Astrocyte (in vitro differentiated cells and primary cell): ENCODE data around the gene ARHGEF3. TPM values are rescaled to one million over a fixed set of nuclear protein-coding genes. Genes with fewer than 3 reads are reported as not detected.
"Not testable (repeated sequence)": the region's sequence is repeated elsewhere in the genome, so short reads cannot be mapped to it uniquely, and the experiment has no call there.

Experiments
- DNase-seq: peaks from one replicate; pipeline ENCODE4 v3.0.0-alpha.2; 2010; ENCODE audit warnings: low read depth
- FAIRE-seq: peaks from 2 replicates; lab custom pipeline; 2011; peaks lifted over from hg19 to GRCh38; lab: Jason Lieb, UNC
- H2AFZ ChIP-seq: 2 replicates; pipeline ENCODE4 v1.6.0; 2012; ENCODE audit warnings: low read depth, low read length, inconsistent platforms
- H3K27ac ChIP-seq: 2 replicates; pipeline ENCODE4 v1.5.1; 2011; ENCODE audit warnings: low read depth, low read length, inconsistent platforms
- H3K27me3 ChIP-seq: 2 replicates; pipeline ENCODE4 v1.6.0; 2011; ENCODE audit warnings: low read length, inconsistent platforms; ENCODE audit not compliant: insufficient read depth
- H3K36me3 ChIP-seq: 2 replicates; pipeline ENCODE4 v1.5.1; 2011; ENCODE audit warnings: low read length, inconsistent platforms; ENCODE audit not compliant: insufficient read depth
- H3K4me1 ChIP-seq: 2 replicates; pipeline ENCODE4 v1.5.1; 2011; ENCODE audit warnings: low read length, inconsistent platforms; ENCODE audit not compliant: insufficient read depth
- H3K4me2 ChIP-seq: 2 replicates; pipeline ENCODE4 v1.6.0; 2012; ENCODE audit warnings: low read length, inconsistent platforms
- H3K4me3 ChIP-seq: 2 replicates; pipeline ENCODE4 v1.5.1; 2011; ENCODE audit warnings: low read depth, mild to moderate bottlenecking, low read length, inconsistent platforms; ENCODE audit not compliant: insufficient read depth
- H3K79me2 ChIP-seq: 2 replicates; pipeline ENCODE4 v1.6.0; 2012; ENCODE audit warnings: mild to moderate bottlenecking, low read length, inconsistent platforms; ENCODE audit not compliant: insufficient read depth
- H3K9ac ChIP-seq: 2 replicates; pipeline ENCODE4 v1.6.0; 2012; ENCODE audit warnings: mild to moderate bottlenecking, low read length, inconsistent platforms
- H3K9me3 ChIP-seq: 2 replicates; pipeline ENCODE4 v1.5.1; 2012; ENCODE audit warnings: low read depth, mild to moderate bottlenecking, low read length, inconsistent platforms; ENCODE audit not compliant: insufficient read depth
- H4K20me1 ChIP-seq: 2 replicates; pipeline ENCODE4 v1.6.0; 2012; ENCODE audit warnings: low read length, inconsistent platforms; ENCODE audit not compliant: insufficient read depth
- H3K27ac Mint-ChIP-seq: one replicate; pipeline ENCODE4 v1.8.0; 2021; ENCODE audit warnings: mild to moderate bottlenecking, mixed read lengths; ENCODE audit not compliant: unreplicated experiment
- H3K27me3 Mint-ChIP-seq: one replicate; pipeline ENCODE4 v1.8.0; 2021; ENCODE audit warnings: low read depth, mixed read lengths; ENCODE audit not compliant: unreplicated experiment
- H3K36me3 Mint-ChIP-seq: one replicate; pipeline ENCODE4 v1.8.0; 2021; ENCODE audit warnings: low read depth, mixed read lengths; ENCODE audit not compliant: unreplicated experiment
- H3K4me1 Mint-ChIP-seq: one replicate; pipeline ENCODE4 v1.8.0; 2021; ENCODE audit warnings: low read depth, mixed read lengths; ENCODE audit not compliant: unreplicated experiment
- H3K4me3 Mint-ChIP-seq: one replicate; pipeline ENCODE4 v1.8.0; 2021; ENCODE audit warnings: mild to moderate bottlenecking, moderate library complexity, mixed read lengths; ENCODE audit not compliant: unreplicated experiment
- H3K9me3 Mint-ChIP-seq: one replicate; pipeline ENCODE4 v1.8.0; 2021; ENCODE audit warnings: mild to moderate bottlenecking, mixed read lengths; ENCODE audit not compliant: unreplicated experiment
- CTCF ChIP-seq: IDR thresholded peaks from 2 replicates; pipeline ENCODE4 v1.5.1; 2011; ENCODE audit warnings: low read depth, mild to moderate bottlenecking, inconsistent platforms, low read length, moderate library complexity; ENCODE audit not compliant: insufficient read depth
- EZH2 ChIP-seq: IDR thresholded peaks from 2 replicates; pipeline ENCODE4 v1.6.1; 2012; ENCODE audit warnings: mild to moderate bottlenecking, low read length, inconsistent platforms; ENCODE audit not compliant: insufficient read depth
- total RNA-seq: library from RNA; stranded (reverse); gene quantifications from 2 replicates; pipeline ENCODE4 v1.2.1, GENCODE V29; 2021

The ARHGEF3 gene
- total RNA-seq, 1 donor from 2014 or later = 14.9 TPM

- no peak for DNase-seq
- FAIRE-seq = no peak
- no peak overlapping the region for H3K27ac Mint-ChIP-seq
- H3K9me3 ChIP-seq = no peaks in the 10 kb centered on the region
- no peaks in the 10 kb centered on the region for H4K20me1 ChIP-seq
- H3K27ac ChIP-seq = no peak overlapping the region
- H3K36me3 Mint-ChIP-seq = no peaks in the 10 kb centered on the region
- no peak overlapping the region for H3K4me3 ChIP-seq
- no peaks in the 10 kb centered on the region for H3K27me3 ChIP-seq
- no peaks in the 10 kb centered on the region for H3K4me1 Mint-ChIP-seq
- no peaks in the 10 kb centered on the region for H3K4me1 ChIP-seq
- no peak overlapping the region for H2AFZ ChIP-seq
- H3K9ac ChIP-seq = no peak overlapping the region
- H3K9me3 Mint-ChIP-seq = no peaks in the 10 kb centered on the region
- H3K4me3 Mint-ChIP-seq = no peak overlapping the region
- no peaks in the 10 kb centered on the region for H3K79me2 ChIP-seq
- no peak for TF ChIP-seq EZH2
- TF ChIP-seq CTCF = no peak
- H3K36me3 ChIP-seq = no peaks in the 10 kb centered on the region
- no peaks in the 10 kb centered on the region for H3K27me3 Mint-ChIP-seq
- no peak overlapping the region for H3K4me2 ChIP-seq
Measured at GRCh38 chr3:56711344-56711743, 90.4 kb downstream of the ARHGEF3 start.

- H3K36me3 ChIP-seq, H3K4me2 ChIP-seq, H2AFZ ChIP-seq, H3K4me3 ChIP-seq, DNase-seq, H3K9me3 ChIP-seq, H3K9me3 Mint-ChIP-seq, FAIRE-seq, H3K4me1 Mint-ChIP-seq, H3K36me3 Mint-ChIP-seq, H3K27ac Mint-ChIP-seq, H3K9ac ChIP-seq, H3K27me3 ChIP-seq, H3K27me3 Mint-ChIP-seq, H3K79me2 ChIP-seq, H3K4me1 ChIP-seq, H3K4me3 Mint-ChIP-seq, H4K20me1 ChIP-seq, H3K27ac ChIP-seq: not testable (repeated sequence)
Measured at GRCh38 chr3:56707412-56707811, 94.3 kb downstream of the ARHGEF3 start.

- H3K4me3 Mint-ChIP-seq = no peak overlapping the region
- no peak overlapping the region for H3K27ac ChIP-seq
- H3K27me3 ChIP-seq = no peaks in the 10 kb centered on the region
- no peak overlapping the region for H3K4me2 ChIP-seq
- H4K20me1 ChIP-seq = no peaks in the 10 kb centered on the region
- no peak overlapping the region for H2AFZ ChIP-seq
- H3K27ac Mint-ChIP-seq = no peak overlapping the region
- H3K9me3 ChIP-seq = peaks cover 2% of the 10 kb centered on the region
- H3K36me3 Mint-ChIP-seq = peaks cover 2% of the 10 kb centered on the region
- FAIRE-seq = no peak
- H3K79me2 ChIP-seq = no peaks in the 10 kb centered on the region
- no peak overlapping the region for H3K9ac ChIP-seq
- H3K9me3 Mint-ChIP-seq = peaks cover 2% of the 10 kb centered on the region
- no peaks in the 10 kb centered on the region for H3K4me1 Mint-ChIP-seq
- no peaks in the 10 kb centered on the region for H3K4me1 ChIP-seq
- H3K36me3 ChIP-seq = no peaks in the 10 kb centered on the region
- no peak for TF ChIP-seq CTCF
- TF ChIP-seq EZH2 = no peak
- no peaks in the 10 kb centered on the region for H3K27me3 Mint-ChIP-seq
- DNase-seq = no peak
- no peak overlapping the region for H3K4me3 ChIP-seq
Measured at GRCh38 chr3:56706629-56707028, 95.1 kb downstream of the ARHGEF3 start.
